H1 (cell line): ENCODE measurements around the gene DNAJB11. TPM values are rescaled to one million over a fixed set of nuclear protein-coding genes. Genes with fewer than 3 reads are reported as not detected.

ENCODE experiments used
- CTCF ChIA-PET: fragments of 300-600 bp; sonication (Branson Sonifier 250); formaldehyde crosslinking; loops from one replicate; lab custom pipeline; 2021; ENCODE audit not compliant: partially characterized antibody; lab: Charles Lee
- POLR2A ChIA-PET: fragments of 300-600 bp; sonication (Branson Sonifier 250); formaldehyde crosslinking; loops from one replicate; lab custom pipeline; 2021; ENCODE audit warnings: inconsistent platforms; ENCODE audit not compliant: partially characterized antibody; lab: Charles Lee
- DNase-seq, 2 experiments: peaks; one replicate each; pipeline versions ENCODE4 v3.0.0 to v3.0.0-alpha.2; 2010 to 2022; ENCODE audit warnings: low spot score in 2 of 2, low read depth in 1 of 2, mixed read lengths in 1 of 2
- FAIRE-seq: peaks from 2 replicates; lab custom pipeline; 2011; peaks lifted over from hg19 to GRCh38; lab: Jason Lieb, UNC
- H2AFZ ChIP-seq: 2 replicates; pipeline ENCODE4 v1.8.1; 2012; ENCODE audit warnings: low read length, inconsistent platforms
- H2AK5ac ChIP-seq: 2 replicates; pipeline ENCODE4 v1.6.1; 2013; ENCODE audit warnings: low read depth, low read length
- H2BK120ac ChIP-seq: replicated peaks from 2 replicates; pipeline ENCODE3; 2013; ENCODE audit warnings: low read depth, low read length, inconsistent platforms
- H2BK12ac ChIP-seq: 2 replicates; pipeline ENCODE4 v1.6.1; 2013; ENCODE audit warnings: low read depth, low read length
- H2BK15ac ChIP-seq: 2 replicates; pipeline ENCODE4 v1.6.1; 2013; ENCODE audit warnings: low read length
- H2BK20ac ChIP-seq: 2 replicates; pipeline ENCODE4 v1.6.1; 2013; ENCODE audit warnings: low read length
- H2BK5ac ChIP-seq: 2 replicates; pipeline ENCODE4 v1.6.1; 2013; ENCODE audit warnings: low read depth, low read length
- H3K14ac ChIP-seq: 2 replicates; pipeline ENCODE4 v1.6.1; 2013; ENCODE audit warnings: inconsistent platforms; ENCODE audit not compliant: insufficient read length
- H3K18ac ChIP-seq: 2 replicates; pipeline ENCODE4 v1.6.1; 2013; ENCODE audit warnings: low read length; ENCODE audit errors: extremely low read depth
- H3K23ac ChIP-seq: 2 replicates; pipeline ENCODE4 v1.6.1; 2013; ENCODE audit warnings: inconsistent platforms; ENCODE audit not compliant: insufficient read length
- H3K23me2 ChIP-seq: 2 replicates; pipeline ENCODE4 v1.6.1; 2013; ENCODE audit warnings: low read depth, low read length
- H3K27ac ChIP-seq: 2 replicates; pipeline ENCODE4 v1.6.1; 2011; ENCODE audit warnings: low read depth, low read length, inconsistent platforms
- H3K27me3 ChIP-seq, 4 experiments: replicated peaks in 1 of 4; 1 replicate in 1 of 4; 2 replicates in 3 of 4; pipeline versions ENCODE4 v1.6.1 to v1.8.1; 2011 to 2013; ENCODE audit warnings: low read length in 3 of 4, mild to moderate bottlenecking in 3 of 4, inconsistent platforms in 2 of 4, mixed read lengths in 2 of 4, moderate library complexity in 1 of 4; ENCODE audit not compliant: control insufficient read depth in 3 of 4, insufficient read depth in 3 of 4; ENCODE audit errors: extremely low read depth in 1 of 4
- H3K36me3 ChIP-seq, 4 experiments: 2 replicates each; pipeline versions ENCODE4 v1.6.1 to v1.8.1; 2011 to 2013; ENCODE audit warnings: mild to moderate bottlenecking in 4 of 4, low read length in 3 of 4, moderate library complexity in 2 of 4, control low read depth in 1 of 4, inconsistent platforms in 1 of 4; ENCODE audit not compliant: insufficient read depth in 4 of 4, control insufficient read depth in 2 of 4
- H3K4ac ChIP-seq: replicated peaks from 2 replicates; pipeline ENCODE3; 2013; ENCODE audit warnings: low read length, low read depth, mixed read lengths, inconsistent platforms; ENCODE audit not compliant: insufficient read length
- H3K4me1 ChIP-seq, 4 experiments: replicated peaks in 1 of 4; 1 replicate in 1 of 4; 2 replicates in 3 of 4; pipeline versions ENCODE4 v1.6.1 to v1.8.1; 2011 to 2013; ENCODE audit warnings: low read length in 3 of 4, inconsistent platforms in 2 of 4, mixed read lengths in 1 of 4; ENCODE audit not compliant: insufficient read depth in 4 of 4, control insufficient read depth in 3 of 4
- H3K4me2 ChIP-seq, 2 experiments: 2 replicates each; pipeline versions ENCODE4 v1.6.1 to v1.8.1; 2011 to 2013; ENCODE audit warnings: low read depth in 2 of 2, low read length in 2 of 2, control low read depth in 1 of 2, inconsistent platforms in 1 of 2, mild to moderate bottlenecking in 1 of 2; ENCODE audit not compliant: insufficient read depth in 1 of 2
- H3K4me3 ChIP-seq, 4 experiments: fragments of 200-600, 300-600 bp in 1 of 4; sonication (generic), shearing (Covaris generic), sonication (Bioruptor Twin) in 1 of 4; 2 replicates each; pipeline versions ENCODE4 v1.5.1 to v1.8.1; 2011 to 2016; ENCODE audit warnings: low read length in 4 of 4, low read depth in 3 of 4, control low read depth in 2 of 4, inconsistent platforms in 2 of 4, mild to moderate bottlenecking in 2 of 4, mixed read lengths in 1 of 4, moderate library complexity in 1 of 4; ENCODE audit not compliant: insufficient read depth in 2 of 4; ENCODE audit errors: extremely low read depth in 1 of 4
- H3K56ac ChIP-seq: replicated peaks from 2 replicates; pipeline ENCODE3; 2013; ENCODE audit warnings: low read depth, mild to moderate bottlenecking, mixed read lengths, low read length, inconsistent platforms; ENCODE audit not compliant: insufficient read length
- H3K79me1 ChIP-seq: 2 replicates; pipeline ENCODE4 v1.6.1; 2013; ENCODE audit warnings: low read depth, low read length, control low read depth
- H3K79me2 ChIP-seq, 2 experiments: 2 replicates each; pipeline versions ENCODE4 v1.6.1 to v1.8.1; 2012 to 2013; ENCODE audit warnings: low read length in 2 of 2, mild to moderate bottlenecking in 2 of 2, inconsistent platforms in 1 of 2; ENCODE audit not compliant: insufficient read depth in 2 of 2, control insufficient read depth in 1 of 2
- H3K9ac ChIP-seq, 4 experiments: replicated peaks in 1 of 4; 1 replicate in 1 of 4; 2 replicates in 3 of 4; pipeline versions ENCODE4 v1.6.1 to v1.8.1; 2011 to 2013; ENCODE audit warnings: low read depth in 3 of 4, low read length in 3 of 4, control low read depth in 2 of 4, mild to moderate bottlenecking in 2 of 4, moderate library complexity in 2 of 4, inconsistent platforms in 1 of 4; ENCODE audit errors: extremely low read depth in 1 of 4
- H3K9me3 ChIP-seq, 2 experiments: 2 replicates each; pipeline versions ENCODE4 v1.6.1 to v1.8.1; 2012 to 2013; ENCODE audit warnings: mild to moderate bottlenecking in 2 of 2, moderate library complexity in 2 of 2, control low read depth in 1 of 2, inconsistent platforms in 1 of 2, low read depth in 1 of 2, low read length in 1 of 2, mixed read lengths in 1 of 2; ENCODE audit not compliant: insufficient read depth in 2 of 2
- H4K20me1 ChIP-seq, 2 experiments: replicated peaks in 1 of 2; 2 replicates each; pipeline versions ENCODE3 to v1.8.1; 2011 to 2013; ENCODE audit warnings: inconsistent platforms in 2 of 2, low read length in 2 of 2, mild to moderate bottlenecking in 1 of 2; ENCODE audit not compliant: insufficient read depth in 2 of 2, control insufficient read depth in 1 of 2
- H4K5ac ChIP-seq: 2 replicates; pipeline ENCODE4 v1.6.1; 2013; ENCODE audit warnings: low read length, low read depth, mixed read lengths, inconsistent platforms; ENCODE audit not compliant: insufficient read length
- H4K8ac ChIP-seq: 2 replicates; pipeline ENCODE4 v1.8.0; 2013; ENCODE audit warnings: mild to moderate bottlenecking, moderate library complexity, low read length, inconsistent platforms; ENCODE audit not compliant: insufficient read depth; ENCODE audit errors: extremely low read depth
- H4K91ac ChIP-seq: replicated peaks from 2 replicates; pipeline ENCODE3; 2013; ENCODE audit warnings: low read length, mixed read lengths, inconsistent platforms; ENCODE audit not compliant: insufficient read length
- CEBPB ChIP-seq: IDR thresholded peaks from 2 replicates; pipeline ENCODE4 v1.6.1; 2012; ENCODE audit warnings: low read depth, low read length
- KDM1A ChIP-seq: fragments of 200-600, 300-600 bp; sonication (generic); IDR thresholded peaks from 2 replicates; pipeline ENCODE4 v1.7.1; 2016; ENCODE audit warnings: mild to moderate bottlenecking, low read length, borderline replicate concordance
- NANOG ChIP-seq: IDR thresholded peaks from 2 replicates; pipeline ENCODE4 v1.6.1; 2011; ENCODE audit warnings: low read length, low read depth, mild to moderate bottlenecking, inconsistent platforms; ENCODE audit not compliant: insufficient read depth, poor library complexity, severe bottlenecking
- POU5F1 ChIP-seq: IDR thresholded peaks from 2 replicates; pipeline ENCODE4 v1.6.1; 2011; ENCODE audit warnings: low read depth, mild to moderate bottlenecking, low read length, moderate library complexity
- SAP30 ChIP-seq: fragments of 300-600 bp; sonication (generic); IDR thresholded peaks from 2 replicates; pipeline ENCODE4 v1.7.1; 2012; ENCODE audit warnings: low read length, moderate library complexity, mild to moderate bottlenecking, inconsistent platforms; ENCODE audit not compliant: insufficient read depth, insufficient replicate concordance
- SIN3A ChIP-seq, 2 experiments: IDR thresholded peaks in 1 of 2; conservative IDR thresholded peaks in 1 of 2; 2 replicates each; pipeline ENCODE4 v1.6.1; 2011 to 2012; ENCODE audit warnings: low read length in 2 of 2, improper control_type of control experiment in 1 of 2, low read depth in 1 of 2, mild to moderate bottlenecking in 1 of 2
- ZNF274 ChIP-seq: IDR thresholded peaks from 2 replicates; pipeline ENCODE4 v1.7.0; 2012; ENCODE audit warnings: low read length, borderline replicate concordance; ENCODE audit errors: extremely low read depth
- WGBS, 2 experiments: shearing (Covaris generic) in 1 of 2; methylation state at CpG; one replicate each; pipeline versions ENCODE4 v1.1.6 to v1.1.7; 2013 to 2015; ENCODE audit warnings: low lambda C conversion rate in 2 of 2, mixed read lengths in 2 of 2, inconsistent platforms in 1 of 2, low coverage in 1 of 2, missing lambda C conversion rate in 1 of 2; ENCODE audit not compliant: insufficient replicate concordance in 2 of 2, insufficient coverage in 1 of 2, insufficient read length in 1 of 2; ENCODE audit errors: extremely low coverage in 1 of 2, missing lambda C conversion rate in 1 of 2; 5-methylcytosine and 5-hydroxymethylcytosine counted together
- polyA plus RNA-seq, 7 experiments: library from polyadenylated mRNA; depleted of rRNA in 3 of 7; stranded (reverse) in 5 of 7; unstranded in 2 of 7; fragments of >200 nt in 5 of 7; fragments of 200-250 nt in 2 of 7; gene quantifications; 1 replicate in 5 of 7; 2 replicates in 1 of 7; 4 replicates in 1 of 7; pipeline versions ENCODE4 v1.2.1 to v1.2.3, GENCODE V29; 2011 to 2013; ENCODE audit warnings: missing spikeins in 2 of 7, mixed read lengths in 2 of 7
- total RNA-seq: library from RNA; stranded (reverse); fragmentation: NEBNext Ultra II Directional; extraction: Animal tissue kit (Norgen Biotek cat#: 25700); gene quantifications from 2 replicates; pipeline ENCODE4 v1.2.1, GENCODE V29; 2021

DNAJB11 gene
- total and polyA plus RNA-seq, 2 of the 8 experiments (the other 6 are each of a cell fraction or from before 2014, with no cell fraction given): 14.6 to 63.9 TPM

- WGBS, 2 experiments: 94 to 100% methylated on average over 2 to 7 of the region's 7 CpGs
- Histone ChIP-seq H3K79me1 (no peaks in the 10 kb centered on the region), H3K4me2 (no peak overlapping the region), H3K14ac (no peak overlapping the region), H2BK20ac (no peak overlapping the region), H4K5ac (no peak overlapping the region), H3K18ac (no peak overlapping the region), H2BK12ac (no peak overlapping the region), H3K9ac (no peak overlapping the region), H2BK15ac (no peak overlapping the region), H4K91ac (no peak overlapping the region), H3K4ac (no peak overlapping the region), H3K23me2 (peaks cover 3% of the 10 kb centered on the region; the same call in 1 of the 2 replicates), H2AFZ (no peak overlapping the region), H3K4me3 (no peak overlapping the region), H3K4me1 (no peaks in the 10 kb centered on the region), H4K20me1 (no peaks in the 10 kb centered on the region), H3K36me3 (no peaks in the 10 kb centered on the region), H3K23ac (no peak overlapping the region), H3K27me3 (no peaks in the 10 kb centered on the region), H2AK5ac (no peak overlapping the region), H2BK120ac (no peak overlapping the region), H3K56ac (no peak overlapping the region), H3K79me2 (no peaks in the 10 kb centered on the region), H2BK5ac (no peak overlapping the region), H3K27ac (no peak overlapping the region), H3K9me3 (no peaks in the 10 kb centered on the region), H4K8ac (no peak overlapping the region)
- no peak for DNase-seq
- ChIA-PET CTCF (interaction anchor here (6.1 kb wide), 1 partner anchor 13 kb away, joined by 67 read pairs; the partner anchor contains the start of gene AHSG), POLR2A (no interaction called here)
- no peak for FAIRE-seq
- TF ChIP-seq SIN3A (conservative IDR thresholded peaks at IDR 0.05 in 1 of 2, IDR thresholded peaks at IDR 0.05 in 1 of 2; ENCODE audit: low read depth in 1 of 2, low read length in 2 of 2): no peak
- TF ChIP-seq ZNF274: no peak
- no peak for TF ChIP-seq CEBPB
- TF ChIP-seq SAP30: no peak
- TF ChIP-seq KDM1A: no peak
- TF ChIP-seq NANOG: no peak
- TF ChIP-seq POU5F1: no peak
Measured at GRCh38 chr3:186627852-186628414, 57.4 kb downstream of the DNAJB11 start.
